HG03558 (cell line): Measurements from ENCODE around the gene RYR1.

Experiments
- ATAC-seq: cut with Tn5 transposase; IDR thresholded peaks from one replicate; pipeline ENCODE4 v1.9.1; 2021; ENCODE audit warnings: moderate number of reproducible peaks; ENCODE audit not compliant: unreplicated experiment; ENCODE audit errors: extremely low read depth

The RYR1 gene

GRCh38 chr19:38528213-38528755 lies 94.8 kb downstream of the RYR1 start:
- no peak for ATAC-seq

- ATAC-seq = no peak
Measured at GRCh38 chr19:38528931-38529330, 95.4 kb downstream of the RYR1 start.

- ATAC-seq = no peak
Measured at GRCh38 chr19:38531515-38531914, 98.0 kb downstream of the RYR1 start.

- ATAC-seq = no peak
Measured at GRCh38 chr19:38532939-38533338, 99.4 kb downstream of the RYR1 start.

- no peak for ATAC-seq
Measured at GRCh38 chr19:38534574-38534973, 101.1 kb downstream of the RYR1 start.

- no peak for ATAC-seq
Measured at GRCh38 chr19:38535212-38535611, 101.7 kb downstream of the RYR1 start.

- no peak for ATAC-seq
Measured at GRCh38 chr19:38537071-38537936, 103.8 kb downstream of the RYR1 start.

- ATAC-seq = no peak
Measured at GRCh38 chr19:38538386-38538785, 104.9 kb downstream of the RYR1 start.

- ATAC-seq = no peak
Measured at GRCh38 chr19:38538793-38539528, 105.5 kb downstream of the RYR1 start.

- no peak for ATAC-seq
Measured at GRCh38 chr19:38539751-38540150, 106.3 kb downstream of the RYR1 start.

GRCh38 chr19:38542040-38542439 lies 108.5 kb downstream of the RYR1 start:
- no peak for ATAC-seq

GRCh38 chr19:38543286-38543806 lies 109.9 kb downstream of the RYR1 start:
- no peak for ATAC-seq

GRCh38 chr19:38543807-38544568 lies 110.5 kb downstream of the RYR1 start:
- no peak for ATAC-seq

GRCh38 chr19:38544569-38545315 lies 111.3 kb downstream of the RYR1 start:
- no peak for ATAC-seq

- ATAC-seq = no peak
Measured at GRCh38 chr19:38545596-38545995, 112.1 kb downstream of the RYR1 start.

GRCh38 chr19:38547421-38547820 lies 113.9 kb downstream of the RYR1 start:
- ATAC-seq = no peak

GRCh38 chr19:38549061-38549460 lies 115.6 kb downstream of the RYR1 start:
- ATAC-seq = no peak

GRCh38 chr19:38549942-38550341 lies 116.5 kb downstream of the RYR1 start:
- ATAC-seq = no peak

GRCh38 chr19:38550376-38550775 lies 116.9 kb downstream of the RYR1 start:
- ATAC-seq = no peak

GRCh38 chr19:38551450-38551813 lies 117.9 kb downstream of the RYR1 start:
- ATAC-seq = no peak
